Thyroid gland (tissue), 4 donors: Measurements from ENCODE around the gene RNFT2.

Experiments
- POLR2A ChIP-seq, 2 donors: fragments of 450-650 bp; IDR thresholded peaks; one replicate each; pipeline ENCODE4 v1.6.1; 2017; ENCODE audit warnings: antibody characterized with exemption in 2 of 2, mild to moderate bottlenecking in 2 of 2, moderate library complexity in 1 of 2
- TF ChIP-seq, protein P1 (sequence below), 6 experiments: fragments of 200-600 bp in 3 of 6; fragments of 450-650 bp in 3 of 6; sonication (generic) in 3 of 6; IDR thresholded peaks; one replicate each; pipeline ENCODE4 v1.5.1; 2016 to 2019; ENCODE audit warnings: antibody characterized with exemption in 6 of 6, mild to moderate bottlenecking in 2 of 6, inconsistent platforms in 1 of 6, moderate library complexity in 1 of 6

DNA sequence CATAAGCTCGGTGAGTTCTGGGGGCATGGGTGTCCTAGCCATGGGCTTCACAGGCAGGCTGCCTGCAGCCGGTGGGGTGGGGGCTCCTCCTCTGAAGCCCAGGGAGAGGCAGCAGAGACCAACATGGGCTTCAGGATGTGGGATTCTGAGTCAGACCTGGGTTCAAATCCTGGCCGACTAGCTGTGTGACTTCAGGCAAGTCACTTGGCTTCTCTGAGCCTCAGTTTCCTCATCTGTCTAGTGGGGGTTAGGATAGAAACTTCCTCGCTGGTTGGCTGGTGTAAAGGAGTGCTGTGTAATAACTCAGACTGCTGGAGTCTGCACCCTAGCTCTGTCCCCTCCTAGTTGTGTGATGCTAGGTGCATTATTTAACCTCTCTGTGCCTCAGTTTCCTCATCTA is 12.2 kb downstream of the RNFT2 start:
- no peak for TF ChIP-seq POLR2A (IDR thresholded peaks at IDR 0.05)
- TF ChIP-seq, protein P1, sequence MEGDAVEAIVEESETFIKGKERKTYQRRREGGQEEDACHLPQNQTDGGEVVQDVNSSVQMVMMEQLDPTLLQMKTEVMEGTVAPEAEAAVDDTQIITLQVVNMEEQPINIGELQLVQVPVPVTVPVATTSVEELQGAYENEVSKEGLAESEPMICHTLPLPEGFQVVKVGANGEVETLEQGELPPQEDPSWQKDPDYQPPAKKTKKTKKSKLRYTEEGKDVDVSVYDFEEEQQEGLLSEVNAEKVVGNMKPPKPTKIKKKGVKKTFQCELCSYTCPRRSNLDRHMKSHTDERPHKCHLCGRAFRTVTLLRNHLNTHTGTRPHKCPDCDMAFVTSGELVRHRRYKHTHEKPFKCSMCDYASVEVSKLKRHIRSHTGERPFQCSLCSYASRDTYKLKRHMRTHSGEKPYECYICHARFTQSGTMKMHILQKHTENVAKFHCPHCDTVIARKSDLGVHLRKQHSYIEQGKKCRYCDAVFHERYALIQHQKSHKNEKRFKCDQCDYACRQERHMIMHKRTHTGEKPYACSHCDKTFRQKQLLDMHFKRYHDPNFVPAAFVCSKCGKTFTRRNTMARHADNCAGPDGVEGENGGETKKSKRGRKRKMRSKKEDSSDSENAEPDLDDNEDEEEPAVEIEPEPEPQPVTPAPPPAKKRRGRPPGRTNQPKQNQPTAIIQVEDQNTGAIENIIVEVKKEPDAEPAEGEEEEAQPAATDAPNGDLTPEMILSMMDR (IDR thresholded peaks at IDR 0.05) = no peak
